Skeletal muscle satellite cell (primary cell): ENCODE measurements around the gene DMXL1.
"Not testable (repeated sequence)": the region's sequence is repeated elsewhere in the genome, so short reads cannot be mapped to it uniquely, and the experiment has no call there.

Experiments used
- H3K27me3 ChIP-seq: 2 replicates; pipeline ENCODE4 v1.7.0; 2013; ENCODE audit warnings: low read length; ENCODE audit not compliant: control insufficient read depth, insufficient read depth
- H3K36me3 ChIP-seq: 2 replicates; pipeline ENCODE4 v1.7.0; 2013; ENCODE audit warnings: mild to moderate bottlenecking, control low read depth, low read length; ENCODE audit not compliant: insufficient read depth
- H3K4me1 ChIP-seq: 2 replicates; pipeline ENCODE4 v1.7.0; 2013; ENCODE audit warnings: low read length; ENCODE audit not compliant: control insufficient read depth, insufficient read depth
- H3K4me2 ChIP-seq: 2 replicates; pipeline ENCODE4 v1.7.0; 2013; ENCODE audit warnings: mild to moderate bottlenecking, low read length
- H3K4me3 ChIP-seq: 2 replicates; pipeline ENCODE4 v1.7.0; 2013; ENCODE audit warnings: low read length
- H3K9ac ChIP-seq: 2 replicates; pipeline ENCODE4 v1.7.0; 2013; ENCODE audit warnings: mild to moderate bottlenecking, low read depth, low read length, moderate library complexity
- H3K9me3 ChIP-seq: replicated peaks from 2 replicates; pipeline ENCODE4 v1.7.0; 2013; ENCODE audit warnings: mild to moderate bottlenecking, control low read depth, low read length

Gene DMXL1

DNA sequence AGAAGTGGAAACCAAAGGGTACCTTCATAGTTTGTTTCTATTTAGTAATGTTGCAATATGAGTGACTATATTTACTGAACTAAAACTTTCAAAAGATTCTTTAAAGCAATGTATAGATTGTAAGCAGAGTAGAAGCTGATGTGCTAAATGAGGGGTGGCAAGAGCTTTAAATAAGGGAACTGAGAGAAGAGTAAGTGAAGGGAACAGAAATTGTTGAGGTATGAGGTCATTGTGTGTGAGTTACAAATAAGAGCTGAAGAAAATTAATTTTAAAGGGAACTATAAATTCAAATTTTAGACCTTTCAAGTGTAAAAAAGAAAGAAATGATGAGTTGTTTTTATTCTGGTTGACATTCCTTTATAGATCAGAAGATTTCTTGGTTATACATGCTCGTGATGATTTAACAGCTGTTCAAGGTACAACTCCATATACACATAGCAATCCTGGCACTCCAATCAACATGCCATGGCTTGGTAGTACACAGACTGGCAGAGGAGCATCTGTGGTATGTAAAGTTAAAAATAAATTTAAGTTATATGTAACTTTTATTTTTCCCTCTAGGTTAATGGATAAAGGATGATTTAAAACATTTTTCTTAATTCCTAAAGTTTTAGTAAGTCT lies 149.8 kb downstream of the DMXL1 start:
- peaks cover 22% of the 10 kb centered on the region for H3K36me3 ChIP-seq
- no peak overlapping the region for H3K9ac ChIP-seq
- H3K4me2 ChIP-seq = no peak overlapping the region
- peaks cover 6% of the 10 kb centered on the region for H3K4me1 ChIP-seq
- H3K4me3 ChIP-seq = no peak overlapping the region
- no peaks in the 10 kb centered on the region for H3K9me3 ChIP-seq
- H3K27me3 ChIP-seq = no peaks in the 10 kb centered on the region

DNA sequence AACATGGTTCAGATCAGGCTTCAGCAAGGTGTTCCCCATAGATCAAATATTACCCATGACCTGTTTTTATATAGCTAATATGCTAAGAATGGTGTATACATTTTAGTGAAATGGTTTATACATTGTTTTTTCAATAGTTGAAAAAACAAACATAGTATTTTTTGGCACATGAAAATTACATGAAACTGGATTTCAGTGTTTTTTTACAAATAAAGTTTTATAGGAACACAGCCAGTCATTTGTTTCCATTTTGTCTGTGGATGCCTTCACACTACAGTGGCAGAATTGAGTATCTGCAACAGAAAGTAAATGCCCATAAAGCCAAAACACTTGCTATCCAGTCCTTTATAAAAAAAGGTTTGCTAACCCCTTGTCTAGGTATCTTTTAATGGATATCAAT lies 150.4 kb downstream of the DMXL1 start:
- no peak overlapping the region for H3K9ac ChIP-seq
- peaks cover 26% of the 10 kb centered on the region for H3K36me3 ChIP-seq
- H3K27me3 ChIP-seq = no peaks in the 10 kb centered on the region
- no peaks in the 10 kb centered on the region for H3K9me3 ChIP-seq
- H3K4me3 ChIP-seq = no peak overlapping the region
- peaks cover 6% of the 10 kb centered on the region for H3K4me1 ChIP-seq
- no peak overlapping the region for H3K4me2 ChIP-seq

GRCh38 chr5:119229950-119230349 lies 159.1 kb downstream of the DMXL1 start:
- Histone ChIP-seq H3K9me3 (no peaks in the 10 kb centered on the region), H3K9ac (no peak overlapping the region), H3K4me3 (no peak overlapping the region), H3K27me3 (no peaks in the 10 kb centered on the region), H3K36me3 (peaks cover 9% of the 10 kb centered on the region), H3K4me2 (no peak overlapping the region), H3K4me1 (no peaks in the 10 kb centered on the region)

GRCh38 chr5:119238265-119239118 lies 167.6 kb downstream of the DMXL1 start:
- Histone ChIP-seq H3K36me3 (peaks cover 6% of the 10 kb centered on the region), H3K4me3 (no peak overlapping the region), H3K4me1 (no peaks in the 10 kb centered on the region), H3K27me3 (no peaks in the 10 kb centered on the region), H3K9ac (no peak overlapping the region), H3K4me2 (no peak overlapping the region), H3K9me3 (no peaks in the 10 kb centered on the region)

- no peaks in the 10 kb centered on the region for H3K27me3 ChIP-seq
- no peak overlapping the region for H3K9ac ChIP-seq
- H3K9me3 ChIP-seq = no peaks in the 10 kb centered on the region
- no peaks in the 10 kb centered on the region for H3K4me1 ChIP-seq
- H3K4me3 ChIP-seq = no peak overlapping the region
- no peak overlapping the region for H3K4me2 ChIP-seq
- peaks cover 6% of the 10 kb centered on the region for H3K36me3 ChIP-seq
These were observed 168.2 kb downstream of the DMXL1 start for GRCh38 chr5:119239119-119239417.

- not testable (repeated sequence) for H3K27me3 ChIP-seq, H3K4me3 ChIP-seq, H3K4me2 ChIP-seq, H3K9me3 ChIP-seq, H3K9ac ChIP-seq, H3K4me1 ChIP-seq, H3K36me3 ChIP-seq
These were observed 168.9 kb downstream of the DMXL1 start for GRCh38 chr5:119239826-119240225.

DNA sequence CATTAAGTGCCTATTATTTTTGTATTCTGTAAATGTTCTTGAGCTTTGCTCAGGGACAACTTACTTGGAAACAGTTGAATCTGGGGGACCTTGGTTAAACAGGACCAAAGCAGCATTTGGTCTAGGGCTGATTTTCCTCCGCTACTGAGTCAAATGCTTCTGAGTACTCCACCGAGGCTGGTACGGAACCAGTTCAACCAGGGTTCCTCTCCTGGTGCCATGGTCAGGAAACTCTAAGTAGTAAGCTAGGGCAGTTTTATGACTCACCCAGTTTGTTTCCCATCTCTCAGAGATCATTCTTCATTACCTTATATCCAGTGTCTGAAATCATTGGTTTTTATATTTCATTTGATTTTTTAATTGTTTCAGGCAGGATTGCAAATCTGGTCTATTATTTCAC lies 173.0 kb downstream of the DMXL1 start:
- H3K4me2 ChIP-seq = no peak overlapping the region
- no peak overlapping the region for H3K9ac ChIP-seq
- no peaks in the 10 kb centered on the region for H3K4me1 ChIP-seq
- no peaks in the 10 kb centered on the region for H3K9me3 ChIP-seq
- no peak overlapping the region for H3K4me3 ChIP-seq
- H3K36me3 ChIP-seq = peaks cover 9% of the 10 kb centered on the region
- H3K27me3 ChIP-seq = no peaks in the 10 kb centered on the region

GRCh38 chr5:119250946-119251901 lies 180.3 kb downstream of the DMXL1 start:
- no peaks in the 10 kb centered on the region for H3K9me3 ChIP-seq
- no peak overlapping the region for H3K4me2 ChIP-seq
- no peak overlapping the region for H3K4me3 ChIP-seq
- H3K9ac ChIP-seq = no peak overlapping the region
- no peaks in the 10 kb centered on the region for H3K4me1 ChIP-seq
- H3K27me3 ChIP-seq = no peaks in the 10 kb centered on the region
- no peaks in the 10 kb centered on the region for H3K36me3 ChIP-seq

DNA sequence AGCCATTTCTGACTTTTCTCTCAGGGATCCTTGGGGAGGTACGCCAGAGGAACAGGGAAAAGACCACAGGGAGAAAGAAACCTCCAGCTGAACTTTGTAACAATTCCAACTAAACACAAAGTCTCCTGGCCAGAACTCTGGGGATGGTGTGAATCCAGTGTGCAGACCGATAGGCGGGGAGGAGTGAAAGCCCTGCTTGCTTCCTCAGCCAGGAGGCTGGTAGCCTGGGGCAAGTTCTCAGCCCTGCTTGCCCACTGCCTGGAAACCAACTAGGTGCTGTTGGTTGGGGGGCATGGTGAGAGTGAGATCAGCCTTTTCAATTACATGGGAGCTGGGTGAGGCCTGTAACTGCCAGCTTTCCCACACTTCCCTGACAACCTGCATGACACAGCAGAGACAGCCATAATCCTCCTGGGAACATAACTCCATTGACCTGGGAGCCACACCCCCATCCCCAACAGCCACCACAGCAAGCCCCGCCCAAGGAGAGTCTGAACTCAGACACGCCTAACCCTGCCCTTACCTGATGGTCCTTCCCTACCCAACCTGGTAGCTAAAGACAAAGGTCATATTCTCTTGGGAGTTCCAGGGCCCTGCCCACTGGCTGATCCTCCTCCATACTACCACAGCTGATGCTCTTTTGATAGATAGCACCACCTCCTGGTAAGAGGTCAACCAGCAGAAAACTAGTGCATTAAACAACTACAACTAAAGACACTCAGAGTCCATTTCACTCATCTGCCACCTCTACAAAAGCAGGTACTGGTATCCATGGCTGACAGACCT lies 184.9 kb downstream of the DMXL1 start:
- H3K4me3 ChIP-seq = no peak overlapping the region
- no peak overlapping the region for H3K9ac ChIP-seq
- no peak overlapping the region for H3K4me2 ChIP-seq

DNA sequence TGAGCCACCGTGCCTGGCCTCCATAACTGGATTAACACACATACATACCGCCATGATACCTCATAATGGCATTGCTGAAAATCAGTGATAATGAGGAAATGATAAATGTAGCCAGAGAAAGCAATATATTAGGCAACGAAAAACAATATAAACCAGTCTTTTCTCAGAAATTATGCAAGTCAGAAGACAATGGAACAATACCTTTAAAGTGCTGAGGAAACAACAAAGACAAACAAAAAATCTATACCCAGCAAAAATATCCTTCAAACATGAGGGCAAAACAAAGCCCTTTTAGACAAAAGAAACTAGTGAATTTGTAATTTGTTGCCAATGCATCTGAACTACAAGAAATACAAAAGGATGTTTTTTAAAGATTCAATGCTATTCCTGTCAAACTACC lies 186.7 kb downstream of the DMXL1 start:
- Histone ChIP-seq H3K4me3 (no peak overlapping the region), H3K4me2 (no peak overlapping the region), H3K36me3 (no peaks in the 10 kb centered on the region), H3K27me3 (no peaks in the 10 kb centered on the region), H3K4me1 (no peaks in the 10 kb centered on the region), H3K9ac (no peak overlapping the region), H3K9me3 (peaks cover 7% of the 10 kb centered on the region)

More for the DNA sequence above, 184.9 kb downstream of the DMXL1 start:
- Histone ChIP-seq H3K4me1 (no peaks in the 10 kb centered on the region), H3K27me3 (no peaks in the 10 kb centered on the region), H3K36me3 (no peaks in the 10 kb centered on the region), H3K9me3 (peaks cover 5% of the 10 kb centered on the region)

DNA sequence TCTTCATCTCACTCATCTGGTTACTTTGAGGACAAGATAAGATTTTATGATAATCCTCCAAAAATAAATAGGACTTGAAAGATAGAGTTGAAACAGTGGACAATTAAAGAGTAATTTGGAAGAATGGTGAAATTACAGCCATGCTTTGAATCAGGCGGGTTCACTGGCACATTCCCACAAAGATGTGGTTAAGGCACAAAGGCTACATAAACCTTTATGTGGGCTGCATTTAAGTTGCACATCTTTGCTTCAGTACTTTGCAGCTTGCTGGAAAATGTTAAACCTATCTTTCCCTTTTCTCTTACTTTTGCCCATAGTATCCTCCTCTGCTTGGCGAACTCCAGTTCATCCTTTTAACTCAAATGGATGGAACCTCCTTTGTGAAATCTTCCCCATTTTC lies 192.8 kb downstream of the DMXL1 start:
- Histone ChIP-seq H3K36me3 (no peaks in the 10 kb centered on the region), H3K9me3 (peaks cover 7% of the 10 kb centered on the region), H3K9ac (no peak overlapping the region), H3K27me3 (no peaks in the 10 kb centered on the region), H3K4me3 (no peak overlapping the region), H3K4me1 (peaks cover 5% of the 10 kb centered on the region), H3K4me2 (no peak overlapping the region)
